Stimulated activated CD8-positive, alpha-beta memory T cell treated with anti-CD3 and anti-CD28 coated beads, Interleukin-2, amount 100 ng/mL, for 1 hour (primary cell): Measurements from ENCODE around the gene CELSR1.
"Not testable (repeated sequence)": the region's sequence is repeated elsewhere in the genome, so short reads cannot be mapped to it uniquely, and the experiment has no call there.

ENCODE experiments used
- DNase-seq, 2 donors: peaks; one replicate each; pipeline ENCODE4 v3.0.0-alpha.2; 2020; ENCODE audit warnings: low read depth in 2 of 2

CELSR1 gene

GRCh38 chr22:46534901-46535630, 2.4 kb downstream of the CELSR1 start:
- DNase-seq, result no peak

GRCh38 chr22:46534177-46534776, 3.1 kb downstream of the CELSR1 start:
- no peak for DNase-seq

GRCh38 chr22:46533070-46533833, 4.2 kb downstream of the CELSR1 start:
- DNase-seq, result no peak

GRCh38 chr22:46532416-46532815, 5.0 kb downstream of the CELSR1 start:
- DNase-seq, result no peak

GRCh38 chr22:46531581-46532175, 5.7 kb downstream of the CELSR1 start:
- DNase-seq, result no peak

GRCh38 chr22:46528121-46528610, 9.3 kb downstream of the CELSR1 start:
- no peak for DNase-seq

- DNase-seq, result no peak
Measured at GRCh38 chr22:46526244-46526839, 11.1 kb downstream of the CELSR1 start.

GRCh38 chr22:46525389-46526243, 11.8 kb downstream of the CELSR1 start:
- no peak for DNase-seq

- no peak for DNase-seq
Measured at GRCh38 chr22:46524203-46524740, 13.1 kb downstream of the CELSR1 start.

GRCh38 chr22:46522797-46523196, 14.6 kb downstream of the CELSR1 start:
- no peak for DNase-seq

GRCh38 chr22:46521994-46522393, 15.4 kb downstream of the CELSR1 start:
- DNase-seq, result no peak

- DNase-seq, result no peak
Measured at GRCh38 chr22:46520880-46521279, 16.5 kb downstream of the CELSR1 start.

GRCh38 chr22:46519377-46519776, 18.0 kb downstream of the CELSR1 start:
- DNase-seq, result no peak

- DNase-seq, result no peak
Measured at GRCh38 chr22:46518542-46519325, 18.7 kb downstream of the CELSR1 start.

- DNase-seq, result no peak
Measured at GRCh38 chr22:46518038-46518437, 19.4 kb downstream of the CELSR1 start.

- no peak for DNase-seq
Measured at GRCh38 chr22:46517255-46517761, 20.1 kb downstream of the CELSR1 start.

GRCh38 chr22:46516638-46517037, 20.8 kb downstream of the CELSR1 start:
- no peak for DNase-seq

- DNase-seq, result not testable (repeated sequence)
Measured at GRCh38 chr22:46516112-46516487, 21.3 kb downstream of the CELSR1 start.
